GM12878 (cell line): ENCODE results near the gene CALML5. TPM values are rescaled to one million over a fixed set of nuclear protein-coding genes. Genes with fewer than 3 reads are reported as not detected.

Experiments
- ATAC-seq: fragments of 200-7000 bp; cut with Tn5 transposase; 3 replicates; pipeline ENCODE4 v1.9.1; 2020; ENCODE audit warnings: mild to moderate bottlenecking, moderate library complexity
- BruUV-seq: library from RNA; stranded (reverse); fragments of 400-500 nt; replicated peaks from 2 replicates; lab custom pipeline; 2021; lab: Mats Ljungman, UMichigan
- CTCF ChIA-PET: fragments of 300-600 bp; sonication (Branson Sonifier 250); formaldehyde crosslinking; extraction: SDS; loops from one replicate; lab custom pipeline; 2021; ENCODE audit warnings: inconsistent platforms; lab: Yijun Ruan, JAX
- POLR2A ChIA-PET: fragments of 350-600 bp; formaldehyde crosslinking; extraction: SDS; loops from one replicate; lab custom pipeline; 2021; ENCODE audit warnings: inconsistent platforms; lab: Charles Lee
- RAD21 ChIA-PET: fragments of 300-600 bp; sonication (Branson Sonifier 250); formaldehyde crosslinking; loops from one replicate; lab custom pipeline; 2023; ENCODE audit warnings: antibody characterized with exemption; ENCODE audit not compliant: unreplicated experiment; lab: Charles Lee
- SMC1A ChIA-PET: fragments of 300-600 bp; sonication (Branson Sonifier 250); formaldehyde crosslinking; loops from one replicate; lab custom pipeline; 2023; ENCODE audit not compliant: unreplicated experiment, uncharacterized antibody; lab: Charles Lee
- DNase-seq: peaks from one replicate; pipeline ENCODE4 v3.0.0-alpha.2; 2011; ENCODE audit warnings: low read depth, low spot score
- FAIRE-seq: peaks from 3 replicates; lab custom pipeline; 2011; peaks lifted over from hg19 to GRCh38; lab: Jason Lieb, UNC
- H2AFZ ChIP-seq: 2 replicates; pipeline ENCODE4 v1.6.0; 2011; ENCODE audit warnings: low read depth, low read length, control low read depth; ENCODE audit not compliant: control insufficient read depth
- H3K27ac ChIP-seq: 2 replicates; pipeline ENCODE4 v1.5.1; 2011; ENCODE audit warnings: control low read depth; ENCODE audit not compliant: control insufficient read depth, insufficient read depth
- H3K27me3 ChIP-seq, 2 experiments: replicated peaks in 1 of 2; 2 replicates each; pipeline versions ENCODE4 v1.6.0 to v1.6.1; 2011; ENCODE audit warnings: low read length in 1 of 2; ENCODE audit not compliant: control insufficient read depth in 2 of 2, insufficient read depth in 2 of 2
- H3K36me3 ChIP-seq, 2 experiments: 2 replicates each; pipeline ENCODE4 v1.5.1; 2011; ENCODE audit warnings: low read length in 1 of 2; ENCODE audit not compliant: control insufficient read depth in 2 of 2, insufficient read depth in 2 of 2
- H3K4me1 ChIP-seq: 2 replicates; pipeline ENCODE4 v1.6.1; 2011; ENCODE audit warnings: mild to moderate bottlenecking, low read length, moderate library complexity, mixed read lengths; ENCODE audit not compliant: control insufficient read depth, insufficient read depth
- H3K4me2 ChIP-seq: 2 replicates; pipeline ENCODE4 v1.6.0; 2011; ENCODE audit warnings: control low read depth; ENCODE audit not compliant: control insufficient read depth, insufficient read depth
- H3K4me3 ChIP-seq: fragments of 200-600 bp; sonication (generic); 2 replicates; pipeline ENCODE4 v1.5.1; 2016
- H3K79me2 ChIP-seq: 2 replicates; pipeline ENCODE4 v1.6.0; 2011; ENCODE audit warnings: low read length; ENCODE audit not compliant: control insufficient read depth, insufficient read depth
- H3K9ac ChIP-seq: 2 replicates; pipeline ENCODE4 v1.8.0; 2011; ENCODE audit warnings: low read length, control low read depth, mixed read lengths; ENCODE audit not compliant: control insufficient read depth, insufficient read depth
- H3K9me3 ChIP-seq: replicated peaks from 3 replicates; pipeline ENCODE4 v1.5.1; 2011; ENCODE audit warnings: mild to moderate bottlenecking, low read length; ENCODE audit not compliant: control insufficient read depth, insufficient read depth
- H4K20me1 ChIP-seq: 2 replicates; pipeline ENCODE4 v1.6.0; 2011; ENCODE audit not compliant: control insufficient read depth, insufficient read depth
- BCL3 ChIP-seq: IDR thresholded peaks from 2 replicates; pipeline ENCODE4 v1.6.1; 2011; ENCODE audit warnings: borderline replicate concordance, low read depth, mild to moderate bottlenecking, moderate library complexity, low read length; ENCODE audit not compliant: insufficient read depth, poor library complexity, severe bottlenecking
- CBFB ChIP-seq: IDR thresholded peaks from 2 replicates; pipeline ENCODE4 v1.6.1; 2016; ENCODE audit warnings: antibody characterized with exemption, low read depth
- CBX5 ChIP-seq: sonication (generic); IDR thresholded peaks from 2 replicates; pipeline ENCODE4 v1.6.1; 2016; ENCODE audit warnings: low read depth, moderate library complexity, mild to moderate bottlenecking, inconsistent platforms
- CEBPB ChIP-seq, 2 experiments: fragments of 150-350 bp in 1 of 2; IDR thresholded peaks; 2 replicates each; pipeline ENCODE4 v1.6.1; 2012 to 2014; ENCODE audit warnings: low read depth in 2 of 2, low read length in 2 of 2, borderline replicate concordance in 1 of 2, inconsistent platforms in 1 of 2
- CREB1 ChIP-seq: IDR thresholded peaks from 2 replicates; pipeline ENCODE4 v1.6.1; 2012; ENCODE audit warnings: low read depth, mild to moderate bottlenecking, inconsistent platforms
- CTCF ChIP-seq, 3 experiments: IDR thresholded peaks in 2 of 3; conservative IDR thresholded peaks in 1 of 3; 2 replicates each; pipeline ENCODE4 v1.5.1; 2011; ENCODE audit warnings: low read depth in 3 of 3, low read length in 3 of 3, mild to moderate bottlenecking in 3 of 3, control low read depth in 2 of 3, moderate library complexity in 2 of 3, inconsistent platforms in 1 of 3, mixed read lengths in 1 of 3; ENCODE audit not compliant: control insufficient read depth in 2 of 3, insufficient read depth in 1 of 3; ENCODE audit errors: extremely low read depth in 1 of 3
- E2F8 ChIP-seq: fragments of 450-650 bp; IDR thresholded peaks from 2 replicates; pipeline ENCODE4 v1.6.1; 2018; ENCODE audit warnings: mild to moderate bottlenecking, low read depth, moderate library complexity; ENCODE audit not compliant: partially characterized antibody
- GATAD2B ChIP-seq: fragments of 450-650 bp; conservative IDR thresholded peaks from 2 replicates; pipeline ENCODE4 v1.6.1; 2017; ENCODE audit warnings: low read depth, mild to moderate bottlenecking, moderate library complexity
- HDAC6 ChIP-seq: fragments of 200-600 bp; sonication (generic); IDR thresholded peaks from one replicate; pipeline ENCODE4 v1.8.0; 2017; ENCODE audit warnings: antibody characterized with exemption; ENCODE audit not compliant: unreplicated experiment
- LARP7 ChIP-seq: fragments of 450-650 bp; IDR thresholded peaks from 2 replicates; pipeline ENCODE4 v1.6.1; 2017; ENCODE audit warnings: mild to moderate bottlenecking
- MEF2B ChIP-seq: fragments of 450-650 bp; IDR thresholded peaks from 2 replicates; pipeline ENCODE4 v1.6.1; 2018; ENCODE audit warnings: mild to moderate bottlenecking, moderate library complexity; ENCODE audit not compliant: partially characterized antibody, poor library complexity, severe bottlenecking
- MLLT1 ChIP-seq: fragments of 450-650 bp; IDR thresholded peaks from 2 replicates; pipeline ENCODE4 v1.6.1; 2016; ENCODE audit warnings: mild to moderate bottlenecking
- SMC3 ChIP-seq: IDR thresholded peaks from 2 replicates; pipeline ENCODE4 v1.6.1; 2011; ENCODE audit warnings: low read length, improper control_type of control experiment, borderline replicate concordance
- STAT3 ChIP-seq: IDR thresholded peaks from 2 replicates; pipeline ENCODE4 v1.6.1; 2011; ENCODE audit warnings: low read depth, low read length, improper control_type of control experiment
- YY1 ChIP-seq: IDR thresholded peaks from 2 replicates; pipeline ENCODE4 v1.6.1; 2011; ENCODE audit warnings: low read depth, mild to moderate bottlenecking, low read length
- ZNF217 ChIP-seq: fragments of 450-650 bp; IDR thresholded peaks from 2 replicates; pipeline ENCODE4 v1.6.1; 2017; ENCODE audit warnings: antibody characterized with exemption, mild to moderate bottlenecking
- WGBS: methylation state at CpG from one replicate; pipeline ENCODE4 v1.1.6; 2016; ENCODE audit warnings: low lambda C conversion rate; ENCODE audit not compliant: insufficient replicate concordance, insufficient coverage; ENCODE audit errors: missing lambda C conversion rate; 5-methylcytosine and 5-hydroxymethylcytosine counted together
- in situ Hi-C: fragments of 300-500 bp; cut with MboI; formaldehyde crosslinking; loops from 9 replicates; pipeline ENCODE4 v1.14.3; 2018; ENCODE audit warnings: mixed read lengths
- intact Hi-C: fragments of 100-400 bp; cut with micrococcal nuclease; formaldehyde crosslinking; loops from one replicate; pipeline ENCODE4 v1.14.2; 2022; ENCODE audit not compliant: unreplicated experiment
- polyA plus RNA-seq, 11 experiments: library from polyadenylated mRNA; depleted of rRNA in 4 of 11; unstranded in 6 of 11; stranded (reverse) in 5 of 11; fragments of >200 nt; fragmentation: Nextera tagmentation in 4 of 11; fragmentation: Illumina TruSeq in 1 of 11; extraction: Ambion mirVana in 4 of 11; extraction: Trizol in 1 of 11; gene quantifications; 1 replicate in 1 of 11; 2 replicates in 10 of 11; pipeline versions ENCODE4 v1.2.1 to v1.2.3, GENCODE V29; 2011 to 2016; ENCODE audit warnings: inconsistent platforms in 2 of 11, missing spikeins in 2 of 11, low read depth in 1 of 11
- total RNA-seq, 4 experiments: library from RNA; depleted of rRNA in 3 of 4; stranded (reverse); fragments of >200 nt in 3 of 4; fragmentation: Illumina TruSeq in 1 of 4; extraction: Trizol in 1 of 4; gene quantifications; 2 replicates each; pipeline versions ENCODE4 v1.2.1 to v1.2.3, GENCODE V29; 2013 to 2021

CALML5 gene
- total and polyA plus RNA-seq, 10 of the 15 experiments (the other 5 are each of a cell fraction or from before 2014, with no cell fraction given) = not detected

- H3K27ac ChIP-seq = no peak overlapping the region
- WGBS = 62% methylated on average over 21 of the region's 21 CpGs
- TF ChIP-seq GATAD2B = no peak
- TF ChIP-seq MEF2B = no peak
- TF ChIP-seq CREB1 = no peak
- TF ChIP-seq YY1 = no peak
- no peak for TF ChIP-seq HDAC6
- TF ChIP-seq MLLT1 = no peak
- TF ChIP-seq E2F8 = no peak
- TF ChIP-seq CBFB = no peak
- no peak for TF ChIP-seq SMC3
- TF ChIP-seq BCL3 = no peak
- no peak for TF ChIP-seq ZNF217
- no peak for TF ChIP-seq LARP7
- no peak for TF ChIP-seq CTCF (IDR thresholded peaks at IDR 0.05 in 2 of 3, conservative IDR thresholded peaks at IDR 0.05 in 1 of 3; ENCODE audit: control insufficient read depth in 2 of 3, extremely low read depth in 1 of 3, insufficient read depth in 1 of 3, low read depth in 3 of 3, low read length in 3 of 3)
- no peak for TF ChIP-seq CEBPB (IDR thresholded peaks at IDR 0.05; ENCODE audit: borderline replicate concordance in 1 of 2, low read depth in 2 of 2, low read length in 2 of 2)
- TF ChIP-seq CBX5 = no peak
- TF ChIP-seq STAT3 = no peak
These were observed 19.0 kb downstream of the CALML5 start for GRCh38 chr10:5480162-5480941.

More at GRCh38 chr10:5480162-5480941, 19.0 kb downstream of the CALML5 start:
- Histone ChIP-seq H3K4me1 (no peaks in the 10 kb centered on the region; the same call in 1 of the 2 replicates), H3K9me3 (no peaks in the 10 kb centered on the region; the same call in 2 of the 3 replicates), H3K79me2 (no peaks in the 10 kb centered on the region), H3K27me3 (peaks cover 6 to 13% of the 10 kb centered on the region in 2 experiments; a peak in 3 of 4 replicates), H2AFZ (no peak overlapping the region), H4K20me1 (no peaks in the 10 kb centered on the region), H3K36me3 (no peaks in the 10 kb centered on the region), H3K9ac (no peak overlapping the region), H3K4me2 (no peak overlapping the region), H3K4me3 (no peak overlapping the region)
- intact Hi-C loops (no loop called here), in situ Hi-C loops (no loop called here)
- ChIA-PET CTCF (no interaction called here), SMC1A (interaction anchor here (1.3 kb wide), 1 partner anchor 40 kb away, joined by 4 read pairs; no protein-coding TSS in a partner anchor), POLR2A (no interaction called here), RAD21 (no interaction called here)
- ATAC-seq (no peak), FAIRE-seq (no peak), DNase-seq (no peak)
- BruUV-seq = no TSS peak
